ENCODE results near the gene AUP1.
A peak's percentile ranks its signal among the peaks of the same experiment; 100 is the strongest.

The AUP1 gene

GRCh38 chr2:74514368-74515270, 14.9 kb downstream of the AUP1 start, which contains the start of gene TLX2:
Gene TLX2 (plus strand): TSS chr2:74514450. CDS start chr2:74514807, 357 bp downstream.
- no peak for DNase-seq (ENCODE audit: low read depth, low spot score)

GRCh38 chr2:74513605-74514367, 15.7 kb downstream of the AUP1 start:
- DNase-seq (ENCODE audit: low read depth, low spot score) = no peak

- no peak for DNase-seq (ENCODE audit: low read depth, low spot score)
These were observed 16.5 kb downstream of the AUP1 start for GRCh38 chr2:74512744-74513604.

GRCh38 chr2:74511104-74511989, 18.2 kb downstream of the AUP1 start:
- no peak for DNase-seq (ENCODE audit: low read depth, low spot score)

- DNase-seq (ENCODE audit: low read depth, low spot score) = no peak
These were observed 19.2 kb downstream of the AUP1 start for GRCh38 chr2:74510272-74510671.

- DNase-seq (ENCODE audit: low read depth, low spot score) = no peak
These were observed 21.5 kb downstream of the AUP1 start for GRCh38 chr2:74507926-74508520.

GRCh38 chr2:74507145-74507925, 22.2 kb downstream of the AUP1 start, which contains the start of gene PCGF1:
Gene PCGF1 (minus strand): TSS chr2:74507695. CDS start chr2:74507668, 27 bp downstream.
- peak; percentile 84 for DNase-seq (ENCODE audit: low read depth, low spot score)

- DNase-seq (ENCODE audit: low read depth, low spot score) = no peak
These were observed 23.9 kb downstream of the AUP1 start for GRCh38 chr2:74505448-74506246.

GRCh38 chr2:74504591-74504990, 24.9 kb downstream of the AUP1 start:
- no peak for DNase-seq (ENCODE audit: low read depth, low spot score)

- no peak for DNase-seq (ENCODE audit: low read depth, low spot score)
These were observed 25.7 kb downstream of the AUP1 start for GRCh38 chr2:74503506-74504475.

GRCh38 chr2:74502720-74503505, 26.6 kb downstream of the AUP1 start:
- DNase-seq (ENCODE audit: low read depth, low spot score) = no peak

GRCh38 chr2:74502147-74502719, 27.3 kb downstream of the AUP1 start:
- DNase-seq (ENCODE audit: low read depth, low spot score) = no peak

- DNase-seq (ENCODE audit: low read depth, low spot score) = no peak
These were observed 28.0 kb downstream of the AUP1 start for GRCh38 chr2:74501335-74502071.

- DNase-seq (ENCODE audit: low read depth, low spot score) = no peak
These were observed 28.9 kb downstream of the AUP1 start for GRCh38 chr2:74500578-74500946.

GRCh38 chr2:74499940-74500577, 29.4 kb downstream of the AUP1 start:
- DNase-seq (ENCODE audit: low read depth, low spot score) = no peak
